LoVo (cell line): ENCODE data around the gene MEGF11.

Experiments
- DNase-seq: peaks from one replicate; pipeline ENCODE4 v3.0.0-alpha.2; 2016; ENCODE audit warnings: low spot score

The MEGF11 gene

DNA sequence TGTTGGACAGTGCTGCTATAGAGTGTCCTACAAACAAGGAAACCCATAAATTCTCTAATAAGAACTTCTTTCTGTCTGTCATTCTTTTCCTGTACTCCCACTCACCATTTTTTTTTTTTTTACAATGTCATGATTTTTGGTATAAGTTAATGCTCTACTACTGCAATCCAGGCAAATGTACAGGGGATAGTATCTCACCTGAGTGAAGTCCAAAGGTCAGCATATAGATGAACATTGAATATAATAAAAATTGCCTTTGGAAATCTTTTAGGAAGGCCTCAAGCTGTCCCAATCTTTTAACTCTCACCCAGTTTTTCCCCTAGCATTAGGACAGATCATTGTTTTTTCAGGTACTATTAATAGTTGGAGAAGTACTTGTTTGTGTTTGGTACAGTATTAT is 405.6 kb downstream of the MEGF11 start:
- DNase-seq: no peak

GRCh38 chr15:65845826-65846519 is 407.6 kb downstream of the MEGF11 start:
- no peak for DNase-seq
